ENCODE data around the gene CDH11.

DNA sequence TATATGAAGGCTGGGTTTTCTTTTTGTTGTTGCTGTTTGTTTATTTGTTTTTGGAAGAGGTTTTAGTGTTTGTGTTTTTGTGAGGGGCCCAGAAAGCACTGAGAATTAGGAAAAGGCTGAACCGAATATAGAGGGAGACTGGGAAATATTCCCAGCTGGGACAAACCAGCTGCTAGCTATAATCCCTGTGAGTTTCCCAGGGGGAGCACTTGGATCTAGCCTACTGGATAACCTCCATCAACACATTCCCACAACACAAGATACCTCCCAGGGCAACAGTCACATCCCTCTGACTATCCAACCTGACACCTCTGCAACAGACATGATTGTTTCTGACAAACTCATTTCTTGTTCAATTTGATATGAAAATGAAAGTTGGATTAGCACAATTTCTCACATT is 16.7 kb downstream of the CDH11 start:
- no peak for TF ChIP-seq POLR2A (IDR thresholded peaks at IDR 0.05)
- TF ChIP-seq, protein P1, sequence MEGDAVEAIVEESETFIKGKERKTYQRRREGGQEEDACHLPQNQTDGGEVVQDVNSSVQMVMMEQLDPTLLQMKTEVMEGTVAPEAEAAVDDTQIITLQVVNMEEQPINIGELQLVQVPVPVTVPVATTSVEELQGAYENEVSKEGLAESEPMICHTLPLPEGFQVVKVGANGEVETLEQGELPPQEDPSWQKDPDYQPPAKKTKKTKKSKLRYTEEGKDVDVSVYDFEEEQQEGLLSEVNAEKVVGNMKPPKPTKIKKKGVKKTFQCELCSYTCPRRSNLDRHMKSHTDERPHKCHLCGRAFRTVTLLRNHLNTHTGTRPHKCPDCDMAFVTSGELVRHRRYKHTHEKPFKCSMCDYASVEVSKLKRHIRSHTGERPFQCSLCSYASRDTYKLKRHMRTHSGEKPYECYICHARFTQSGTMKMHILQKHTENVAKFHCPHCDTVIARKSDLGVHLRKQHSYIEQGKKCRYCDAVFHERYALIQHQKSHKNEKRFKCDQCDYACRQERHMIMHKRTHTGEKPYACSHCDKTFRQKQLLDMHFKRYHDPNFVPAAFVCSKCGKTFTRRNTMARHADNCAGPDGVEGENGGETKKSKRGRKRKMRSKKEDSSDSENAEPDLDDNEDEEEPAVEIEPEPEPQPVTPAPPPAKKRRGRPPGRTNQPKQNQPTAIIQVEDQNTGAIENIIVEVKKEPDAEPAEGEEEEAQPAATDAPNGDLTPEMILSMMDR (IDR thresholded peaks at IDR 0.05) = no peak

Data from thyroid gland (tissue), 4 donors.